ENCODE measurements around the gene SSRP1. TPM values are rescaled to one million over a fixed set of nuclear protein-coding genes. Genes with fewer than 3 reads are reported as not detected.

SSRP1 gene
- total and polyA plus RNA-seq, 9 of the 15 experiments (the other 6 are each of a cell fraction or from before 2014, with no cell fraction given): 91.1 to 416 (median 245) TPM

DNA sequence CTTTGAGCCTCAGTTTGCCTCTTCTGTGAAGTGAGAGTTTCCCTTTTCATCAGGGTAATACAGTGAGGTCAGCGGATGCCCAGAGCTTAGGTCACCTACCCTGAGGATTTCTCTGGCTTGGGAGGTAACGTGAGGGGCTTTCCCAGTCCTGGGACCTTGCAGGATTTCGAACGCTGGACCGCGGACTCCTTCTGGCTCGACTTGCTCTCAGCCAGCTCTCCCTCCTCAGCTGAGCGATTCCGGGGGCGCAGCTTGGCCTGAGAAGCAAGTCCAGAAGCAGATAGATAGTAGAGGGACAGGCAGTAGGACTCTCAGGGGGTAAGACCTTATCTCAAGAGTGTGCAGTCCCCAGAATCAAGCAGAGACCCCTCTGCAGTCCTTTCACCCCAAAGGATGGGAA, 34.9 kb downstream of the SSRP1 start (continued):
- TF ChIP-seq, protein P1, sequence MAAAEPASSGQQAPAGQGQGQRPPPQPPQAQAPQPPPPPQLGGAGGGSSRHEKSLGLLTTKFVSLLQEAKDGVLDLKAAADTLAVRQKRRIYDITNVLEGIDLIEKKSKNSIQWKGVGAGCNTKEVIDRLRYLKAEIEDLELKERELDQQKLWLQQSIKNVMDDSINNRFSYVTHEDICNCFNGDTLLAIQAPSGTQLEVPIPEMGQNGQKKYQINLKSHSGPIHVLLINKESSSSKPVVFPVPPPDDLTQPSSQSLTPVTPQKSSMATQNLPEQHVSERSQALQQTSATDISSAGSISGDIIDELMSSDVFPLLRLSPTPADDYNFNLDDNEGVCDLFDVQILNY (CRISPR knock-in tag; IDR thresholded peaks at IDR 0.05): no peak
- TF ChIP-seq FOXO4 (CRISPR knock-in tag; IDR thresholded peaks at IDR 0.05): no peak
- no peak for TF ChIP-seq BHLHE40 (IDR thresholded peaks at IDR 0.05; ENCODE audit: low read length)
- TF ChIP-seq, protein P2, sequence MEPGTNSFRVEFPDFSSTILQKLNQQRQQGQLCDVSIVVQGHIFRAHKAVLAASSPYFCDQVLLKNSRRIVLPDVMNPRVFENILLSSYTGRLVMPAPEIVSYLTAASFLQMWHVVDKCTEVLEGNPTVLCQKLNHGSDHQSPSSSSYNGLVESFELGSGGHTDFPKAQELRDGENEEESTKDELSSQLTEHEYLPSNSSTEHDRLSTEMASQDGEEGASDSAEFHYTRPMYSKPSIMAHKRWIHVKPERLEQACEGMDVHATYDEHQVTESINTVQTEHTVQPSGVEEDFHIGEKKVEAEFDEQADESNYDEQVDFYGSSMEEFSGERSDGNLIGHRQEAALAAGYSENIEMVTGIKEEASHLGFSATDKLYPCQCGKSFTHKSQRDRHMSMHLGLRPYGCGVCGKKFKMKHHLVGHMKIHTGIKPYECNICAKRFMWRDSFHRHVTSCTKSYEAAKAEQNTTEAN (CRISPR knock-in tag; IDR thresholded peaks at IDR 0.05): no peak
- TF ChIP-seq ZNF79 (CRISPR knock-in tag; IDR thresholded peaks at IDR 0.05; ENCODE audit: low read depth): no peak
- TF ChIP-seq EZH2 (IDR thresholded peaks at IDR 0.05; ENCODE audit: borderline replicate concordance, low read depth, low read length): no peak
- TF ChIP-seq PHF8 (IDR thresholded peaks at IDR 0.05; ENCODE audit: borderline replicate concordance, low read length): no peak
- TF ChIP-seq ZBTB1 (CRISPR knock-in tag; IDR thresholded peaks at IDR 0.05; ENCODE audit: borderline replicate concordance, low read depth): no peak
- TF ChIP-seq ZNF507 (tag; conservative IDR thresholded peaks at IDR 0.05): no peak
- TF ChIP-seq, protein P3, sequence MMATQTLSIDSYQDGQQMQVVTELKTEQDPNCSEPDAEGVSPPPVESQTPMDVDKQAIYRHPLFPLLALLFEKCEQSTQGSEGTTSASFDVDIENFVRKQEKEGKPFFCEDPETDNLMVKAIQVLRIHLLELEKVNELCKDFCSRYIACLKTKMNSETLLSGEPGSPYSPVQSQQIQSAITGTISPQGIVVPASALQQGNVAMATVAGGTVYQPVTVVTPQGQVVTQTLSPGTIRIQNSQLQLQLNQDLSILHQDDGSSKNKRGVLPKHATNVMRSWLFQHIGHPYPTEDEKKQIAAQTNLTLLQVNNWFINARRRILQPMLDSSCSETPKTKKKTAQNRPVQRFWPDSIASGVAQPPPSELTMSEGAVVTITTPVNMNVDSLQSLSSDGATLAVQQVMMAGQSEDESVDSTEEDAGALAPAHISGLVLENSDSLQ (IDR thresholded peaks at IDR 0.05): no peak
- TF ChIP-seq ZNF778 (CRISPR knock-in tag; IDR thresholded peaks at IDR 0.05): no peak

Measured in K562 (cell line).